ENCODE data around the gene ANKS3. TPM values are rescaled to one million over a fixed set of nuclear protein-coding genes. Genes with fewer than 3 reads are reported as not detected.

ANKS3 gene
- total and polyA plus RNA-seq, 12 donors: 5.1 to 33.7 (median 8.3) TPM

- no peaks in the 10 kb centered on the region for H3K9me3 ChIP-seq
- DNase-seq (no peak), ATAC-seq (no peak)
- no peak overlapping the region for H3K4me3 ChIP-seq
- H3K27ac ChIP-seq: peak overlapping the region in 1 of 10 donors; percentile 41
- H3K27me3 ChIP-seq: no peaks in the 10 kb centered on the region
- peaks cover 0 to 43% (median 18%) of the 10 kb centered on the region in 9 donors for H3K4me1 ChIP-seq
- TF ChIP-seq, protein P1, sequence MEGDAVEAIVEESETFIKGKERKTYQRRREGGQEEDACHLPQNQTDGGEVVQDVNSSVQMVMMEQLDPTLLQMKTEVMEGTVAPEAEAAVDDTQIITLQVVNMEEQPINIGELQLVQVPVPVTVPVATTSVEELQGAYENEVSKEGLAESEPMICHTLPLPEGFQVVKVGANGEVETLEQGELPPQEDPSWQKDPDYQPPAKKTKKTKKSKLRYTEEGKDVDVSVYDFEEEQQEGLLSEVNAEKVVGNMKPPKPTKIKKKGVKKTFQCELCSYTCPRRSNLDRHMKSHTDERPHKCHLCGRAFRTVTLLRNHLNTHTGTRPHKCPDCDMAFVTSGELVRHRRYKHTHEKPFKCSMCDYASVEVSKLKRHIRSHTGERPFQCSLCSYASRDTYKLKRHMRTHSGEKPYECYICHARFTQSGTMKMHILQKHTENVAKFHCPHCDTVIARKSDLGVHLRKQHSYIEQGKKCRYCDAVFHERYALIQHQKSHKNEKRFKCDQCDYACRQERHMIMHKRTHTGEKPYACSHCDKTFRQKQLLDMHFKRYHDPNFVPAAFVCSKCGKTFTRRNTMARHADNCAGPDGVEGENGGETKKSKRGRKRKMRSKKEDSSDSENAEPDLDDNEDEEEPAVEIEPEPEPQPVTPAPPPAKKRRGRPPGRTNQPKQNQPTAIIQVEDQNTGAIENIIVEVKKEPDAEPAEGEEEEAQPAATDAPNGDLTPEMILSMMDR (IDR thresholded peaks at IDR 0.05): no peak
- H3K36me3 ChIP-seq: peaks cover 0 to 96% (median 12%) of the 10 kb centered on the region in 9 donors
- 92 to 93% methylated on average over 13 of the region's 13 CpGs for WGBS, 2 donors
- intact Hi-C loops (cut with DNase I): loop anchor here in 1 of 10 donors (10.0 kb wide), 1 partner anchor 170 kb away; no protein-coding TSS in a partner anchor
These were observed 49.3 kb downstream of the ANKS3 start for GRCh38 chr16:4684763-4685162.

- H3K9me3 ChIP-seq: no peaks in the 10 kb centered on the region
- WGBS, 2 donors: 91 to 97% methylated on average over 23 of the region's 23 CpGs
- intact Hi-C loops (cut with DNase I): loop anchor here in 1 of 10 donors (10.0 kb wide), 1 partner anchor 169 kb away; no protein-coding TSS in a partner anchor
- H3K4me3 ChIP-seq: no peak overlapping the region
- DNase-seq: no peak
- TF ChIP-seq, protein P1 (IDR thresholded peaks at IDR 0.05): no peak
- no peak for ATAC-seq
- H3K36me3 ChIP-seq: peaks cover 0 to 94% (median 12%) of the 10 kb centered on the region in 9 donors
- no peaks in the 10 kb centered on the region for H3K27me3 ChIP-seq
- H3K27ac ChIP-seq: peak overlapping the region in 1 of 10 donors; percentile 41
- peaks cover 0 to 49% (median 23%) of the 10 kb centered on the region in 9 donors for H3K4me1 ChIP-seq
These were observed 49.9 kb downstream of the ANKS3 start for GRCh38 chr16:4684058-4684715.

GRCh38 chr16:4683255-4684057 is 50.6 kb downstream of the ANKS3 start:
- peak in 1 of 2 donors; percentile 10 for DNase-seq
- WGBS, 2 donors: 89 to 91% methylated on average over 17 of the region's 17 CpGs
- no peak for ATAC-seq
- H3K36me3 ChIP-seq: peaks cover 0 to 86% (median 12%) of the 10 kb centered on the region in 9 donors
- TF ChIP-seq, protein P1 (IDR thresholded peaks at IDR 0.05): no peak
- H3K9me3 ChIP-seq: no peaks in the 10 kb centered on the region
- no peaks in the 10 kb centered on the region for H3K27me3 ChIP-seq
- H3K27ac ChIP-seq: no peak overlapping the region
- intact Hi-C loops (cut with DNase I): loop anchor here in 1 of 10 donors (2.0 to 10.0 kb wide), 2 partner anchors 67 to 169 kb away; no protein-coding TSS in a partner anchor
- H3K4me3 ChIP-seq: no peak overlapping the region
- H3K4me1 ChIP-seq: peaks cover 0 to 55% (median 28%) of the 10 kb centered on the region in 9 donors

- DNase-seq: peak in 1 of 2 donors; percentile 18
- Histone ChIP-seq H3K27ac (peak overlapping the region in 1 of 10 donors; percentile 11), H3K9me3 (no peaks in the 10 kb centered on the region), H3K36me3 (peaks cover 0 to 84% (median 12%) of the 10 kb centered on the region in 9 donors), H3K4me3 (no peak overlapping the region), H3K4me1 (peaks cover under 1 to 52% (median 26%) of the 10 kb centered on the region in 9 donors), H3K27me3 (no peaks in the 10 kb centered on the region)
- TF ChIP-seq, protein P1 (IDR thresholded peaks at IDR 0.05): peak in 7 of 9 donors; percentile 11 to 50 (median 33)
- intact Hi-C loops (cut with DNase I): loop anchor here in 1 of 10 donors (2.0 to 10.0 kb wide), 2 partner anchors 66 to 168 kb away; no protein-coding TSS in a partner anchor
- no peak for ATAC-seq
- WGBS, 2 donors: 76 to 79% methylated on average over 35 to 36 of the region's 36 CpGs
These were observed 51.3 kb downstream of the ANKS3 start for GRCh38 chr16:4682616-4683254.
